Keratinocyte (primary cell): Measurements from ENCODE around the gene SCAPER. TPM values are rescaled to one million over a fixed set of nuclear protein-coding genes. Genes with fewer than 3 reads are reported as not detected.

ENCODE experiments used
- DNase-seq: peaks from one replicate; pipeline ENCODE4 v3.0.0-alpha.2; 2011; ENCODE audit warnings: low read depth, missing footprints, low spot score
- FAIRE-seq: peaks from 2 replicates; lab custom pipeline; 2011; peaks lifted over from hg19 to GRCh38; lab: Jason Lieb, UNC
- H2AFZ ChIP-seq: 2 replicates; pipeline ENCODE4 v1.6.0; 2012; ENCODE audit warnings: low read length, control low read depth, inconsistent platforms; ENCODE audit not compliant: control insufficient read depth
- H3K27ac ChIP-seq: 2 replicates; pipeline ENCODE4 v1.5.1; 2011; ENCODE audit warnings: low read length; ENCODE audit not compliant: control insufficient read depth, insufficient read depth
- H3K27me3 ChIP-seq: 3 replicates; pipeline ENCODE4 v1.6.0; 2011; ENCODE audit warnings: low read length; ENCODE audit not compliant: control insufficient read depth, insufficient read depth; ENCODE audit errors: extremely low read depth
- H3K36me3 ChIP-seq, 2 experiments: 2 replicates in 1 of 2; 3 replicates in 1 of 2; pipeline ENCODE4 v1.5.1; 2011; ENCODE audit warnings: low read length in 2 of 2, mild to moderate bottlenecking in 1 of 2; ENCODE audit not compliant: control insufficient read depth in 2 of 2, insufficient read depth in 2 of 2; ENCODE audit errors: extremely low read depth in 1 of 2
- H3K4me1 ChIP-seq: 3 replicates; pipeline ENCODE4 v1.5.1; 2011; ENCODE audit warnings: low read length; ENCODE audit not compliant: control insufficient read depth, insufficient read depth; ENCODE audit errors: extremely low read depth
- H3K4me2 ChIP-seq: 3 replicates; pipeline ENCODE4 v1.6.0; 2011; ENCODE audit warnings: low read depth, low read length; ENCODE audit not compliant: control insufficient read depth, insufficient read depth; ENCODE audit errors: extremely low read depth
- H3K4me3 ChIP-seq, 3 experiments: fragments of 200-600 bp in 1 of 3; sonication (generic) in 1 of 3; 2 replicates in 2 of 3; 3 replicates in 1 of 3; pipeline ENCODE4 v1.5.1; 2011 to 2016; ENCODE audit warnings: low read length in 3 of 3, mild to moderate bottlenecking in 3 of 3, control low read depth in 2 of 3, inconsistent platforms in 1 of 3, low read depth in 1 of 3, mixed read lengths in 1 of 3, mixed run types in 1 of 3, moderate library complexity in 1 of 3; ENCODE audit not compliant: control insufficient read depth in 2 of 3, insufficient read depth in 2 of 3; ENCODE audit errors: extremely low read depth in 1 of 3
- H3K79me2 ChIP-seq: 2 replicates; pipeline ENCODE4 v1.6.0; 2012; ENCODE audit warnings: low read length; ENCODE audit not compliant: control insufficient read depth, insufficient read depth
- H3K9ac ChIP-seq: 3 replicates; pipeline ENCODE4 v1.6.0; 2011; ENCODE audit warnings: low read length; ENCODE audit not compliant: control insufficient read depth, insufficient read depth; ENCODE audit errors: extremely low read depth
- H3K9me1 ChIP-seq: 3 replicates; pipeline ENCODE4 v1.6.0; 2011; ENCODE audit warnings: low read length; ENCODE audit not compliant: control insufficient read depth, insufficient read depth; ENCODE audit errors: extremely low read depth
- H3K9me3 ChIP-seq: 2 replicates; pipeline ENCODE4 v1.5.1; 2012; ENCODE audit warnings: low read depth, low read length; ENCODE audit not compliant: control insufficient read depth
- H4K20me1 ChIP-seq: 3 replicates; pipeline ENCODE4 v1.6.0; 2011; ENCODE audit warnings: low read length; ENCODE audit not compliant: control insufficient read depth, insufficient read depth; ENCODE audit errors: extremely low read depth
- CTCF ChIP-seq, 3 experiments: IDR thresholded peaks in 1 of 3; conservative IDR thresholded peaks in 1 of 3; optimal IDR thresholded peaks in 1 of 3; 2 replicates in 2 of 3; 3 replicates in 1 of 3; pipeline versions ENCODE3 to v1.5.1; 2011; ENCODE audit warnings: low read length in 3 of 3, mild to moderate bottlenecking in 3 of 3, moderate library complexity in 2 of 3, control low read depth in 1 of 3, inconsistent platforms in 1 of 3; ENCODE audit not compliant: insufficient read depth in 2 of 3; ENCODE audit errors: extremely low read depth in 1 of 3
- EZH2 ChIP-seq: IDR thresholded peaks from one replicate; pipeline ENCODE4 v1.6.1; 2012; ENCODE audit warnings: inconsistent platforms, mild to moderate bottlenecking, low read length, moderate library complexity
- dilution Hi-C: fragments of 300-500 bp; cut with MboI; formaldehyde crosslinking; loops from one replicate; pipeline ENCODE4 v1.7.0; 2020; ENCODE audit warnings: low sequenced_read_pairs; ENCODE audit not compliant: extremely low pct_ligation_motif_present
- polyA plus RNA-seq, 5 experiments: library from polyadenylated mRNA; depleted of rRNA in 3 of 5; stranded (reverse) in 3 of 5; stranded (forward) in 1 of 5; unstranded in 1 of 5; fragments of >200 nt; gene quantifications; 1 replicate in 1 of 5; 2 replicates in 3 of 5; 3 replicates in 1 of 5; pipeline versions ENCODE4 v1.2.1 to v1.2.3, GENCODE V29; 2011 to 2012; ENCODE audit warnings: missing spikeins in 2 of 5, low read depth in 1 of 5, low replicate concordance in 1 of 5

SCAPER gene
- polyA plus RNA-seq, 1 donor (not counting 4 experiments of a cell fraction or from before 2014, with no cell fraction given), result 5.2 TPM

- Histone ChIP-seq H3K9ac (no peak overlapping the region), H3K27me3 (no peaks in the 10 kb centered on the region), H3K4me3 (no peak overlapping the region), H3K4me2 (no peak overlapping the region), H3K4me1 (no peaks in the 10 kb centered on the region), H3K9me3 (no peaks in the 10 kb centered on the region), H4K20me1 (no peaks in the 10 kb centered on the region), H3K79me2 (no peaks in the 10 kb centered on the region), H2AFZ (no peak overlapping the region), H3K36me3 (no peaks in the 10 kb centered on the region), H3K27ac (no peak overlapping the region), H3K9me1 (no peaks in the 10 kb centered on the region)
- dilution Hi-C loops, result no loop called here
- DNase-seq (no peak), FAIRE-seq (no peak)
- TF ChIP-seq CTCF (optimal IDR thresholded peaks at IDR 0.05 in 1 of 3, IDR thresholded peaks at IDR 0.05 in 1 of 3, conservative IDR thresholded peaks at IDR 0.05 in 1 of 3; ENCODE audit: extremely low read depth in 1 of 3, insufficient read depth in 2 of 3, low read length in 3 of 3), result no peak
Measured at GRCh38 chr15:76647612-76648011, 257.5 kb downstream of the SCAPER start.

GRCh38 chr15:76644646-76645045 is 260.5 kb downstream of the SCAPER start:
- DNase-seq (no peak), FAIRE-seq (no peak)
- H3K36me3 ChIP-seq, result no peaks in the 10 kb centered on the region
- dilution Hi-C loops, result no loop called here
- H3K4me1 ChIP-seq, result no peaks in the 10 kb centered on the region
- H3K9ac ChIP-seq, result no peak overlapping the region
- H2AFZ ChIP-seq, result no peak overlapping the region
- H3K9me1 ChIP-seq, result no peaks in the 10 kb centered on the region
- H3K9me3 ChIP-seq, result no peaks in the 10 kb centered on the region
- TF ChIP-seq EZH2 (no peak), CTCF (optimal IDR thresholded peaks at IDR 0.05 in 1 of 3, IDR thresholded peaks at IDR 0.05 in 1 of 3, conservative IDR thresholded peaks at IDR 0.05 in 1 of 3; ENCODE audit: extremely low read depth in 1 of 3, insufficient read depth in 2 of 3, low read length in 3 of 3) (no peak)
- H3K27me3 ChIP-seq, result no peaks in the 10 kb centered on the region
- H4K20me1 ChIP-seq, result no peaks in the 10 kb centered on the region
- H3K79me2 ChIP-seq, result no peaks in the 10 kb centered on the region
- H3K4me3 ChIP-seq, result no peak overlapping the region
- H3K4me2 ChIP-seq, result no peak overlapping the region
- H3K27ac ChIP-seq, result no peak overlapping the region
